HS-5 (cell line): ENCODE results near the gene FBLN1.
A peak's percentile ranks its signal among the peaks of the same experiment; 100 is the strongest.
"Not testable (repeated sequence)": the region's sequence is repeated elsewhere in the genome, so short reads cannot be mapped to it uniquely, and the experiment has no call there.

Experiments used
- DNase-seq: peaks from one replicate; pipeline ENCODE4 v3.0.0-alpha.2; 2012; ENCODE audit warnings: low read depth

FBLN1 gene

GRCh38 chr22:45612940-45613339, 110.3 kb downstream of the FBLN1 start:
- DNase-seq, result no peak

- DNase-seq, result no peak
Observed at GRCh38 chr22:45615364-45615763, 112.7 kb downstream of the FBLN1 start.

- no peak for DNase-seq
Observed at GRCh38 chr22:45616432-45616831, 113.7 kb downstream of the FBLN1 start.

GRCh38 chr22:45617948-45618347, 115.3 kb downstream of the FBLN1 start:
- no peak for DNase-seq

- no peak for DNase-seq
Observed at GRCh38 chr22:45620706-45621105, 118.0 kb downstream of the FBLN1 start.

GRCh38 chr22:45621836-45622600, 119.3 kb downstream of the FBLN1 start:
- no peak for DNase-seq

- not testable (repeated sequence) for DNase-seq
Observed at GRCh38 chr22:45623464-45624145, 120.9 kb downstream of the FBLN1 start.

- DNase-seq, result no peak
Observed at GRCh38 chr22:45626198-45626651, 123.5 kb downstream of the FBLN1 start.

- DNase-seq, result no peak
Observed at GRCh38 chr22:45627489-45628233, 125.0 kb downstream of the FBLN1 start.

- DNase-seq, result no peak
Observed at GRCh38 chr22:45628515-45628914, 125.8 kb downstream of the FBLN1 start.

GRCh38 chr22:45629469-45630089, 126.9 kb downstream of the FBLN1 start:
- DNase-seq, result no peak

GRCh38 chr22:45630436-45630835, 127.8 kb downstream of the FBLN1 start:
- DNase-seq, result no peak

GRCh38 chr22:45631140-45631840, 128.6 kb downstream of the FBLN1 start:
- DNase-seq, result no peak

- no peak for DNase-seq
Observed at GRCh38 chr22:45631841-45632238, 129.2 kb downstream of the FBLN1 start.

- DNase-seq, result no peak
Observed at GRCh38 chr22:45632791-45633515, 130.3 kb downstream of the FBLN1 start.

- no peak for DNase-seq
Observed at GRCh38 chr22:45636683-45637082, 134.0 kb downstream of the FBLN1 start.

GRCh38 chr22:45638197-45638596, 135.5 kb downstream of the FBLN1 start:
- DNase-seq, result no peak

GRCh38 chr22:45638834-45639746, 136.4 kb downstream of the FBLN1 start:
- peak; percentile 29 for DNase-seq

GRCh38 chr22:45639747-45640102, 137.0 kb downstream of the FBLN1 start:
- no peak for DNase-seq
